H1 (cell line): ENCODE results near the gene PPARGC1A.

Experiments
- CEBPB ChIP-seq: IDR thresholded peaks from 2 replicates; pipeline ENCODE4 v1.6.1; 2012; ENCODE audit warnings: low read depth, low read length
- EP300 ChIP-seq, 2 experiments: IDR thresholded peaks; 1 replicate in 1 of 2; 2 replicates in 1 of 2; pipeline ENCODE4 v1.6.1; 2011 to 2012; ENCODE audit warnings: low read depth in 2 of 2, low read length in 2 of 2, mild to moderate bottlenecking in 2 of 2, borderline replicate concordance in 1 of 2, inconsistent platforms in 1 of 2, moderate library complexity in 1 of 2
- SP1 ChIP-seq: IDR thresholded peaks from 2 replicates; pipeline ENCODE4 v1.6.1; 2011; ENCODE audit warnings: low read depth, low read length
- TF ChIP-seq, protein P1 (sequence below), 3 experiments: IDR thresholded peaks; 1 replicate in 2 of 3; 2 replicates in 1 of 3; pipeline versions ENCODE4 v1.5.1 to v1.6.1; 2011; ENCODE audit warnings: low read length in 3 of 3, mild to moderate bottlenecking in 3 of 3, inconsistent platforms in 2 of 3, low read depth in 1 of 3, moderate library complexity in 1 of 3; ENCODE audit not compliant: insufficient read depth in 1 of 3; ENCODE audit errors: control extremely low read depth in 1 of 3

- TF ChIP-seq SP1, result no peak
- TF ChIP-seq CEBPB, result no peak
- TF ChIP-seq, protein P1, sequence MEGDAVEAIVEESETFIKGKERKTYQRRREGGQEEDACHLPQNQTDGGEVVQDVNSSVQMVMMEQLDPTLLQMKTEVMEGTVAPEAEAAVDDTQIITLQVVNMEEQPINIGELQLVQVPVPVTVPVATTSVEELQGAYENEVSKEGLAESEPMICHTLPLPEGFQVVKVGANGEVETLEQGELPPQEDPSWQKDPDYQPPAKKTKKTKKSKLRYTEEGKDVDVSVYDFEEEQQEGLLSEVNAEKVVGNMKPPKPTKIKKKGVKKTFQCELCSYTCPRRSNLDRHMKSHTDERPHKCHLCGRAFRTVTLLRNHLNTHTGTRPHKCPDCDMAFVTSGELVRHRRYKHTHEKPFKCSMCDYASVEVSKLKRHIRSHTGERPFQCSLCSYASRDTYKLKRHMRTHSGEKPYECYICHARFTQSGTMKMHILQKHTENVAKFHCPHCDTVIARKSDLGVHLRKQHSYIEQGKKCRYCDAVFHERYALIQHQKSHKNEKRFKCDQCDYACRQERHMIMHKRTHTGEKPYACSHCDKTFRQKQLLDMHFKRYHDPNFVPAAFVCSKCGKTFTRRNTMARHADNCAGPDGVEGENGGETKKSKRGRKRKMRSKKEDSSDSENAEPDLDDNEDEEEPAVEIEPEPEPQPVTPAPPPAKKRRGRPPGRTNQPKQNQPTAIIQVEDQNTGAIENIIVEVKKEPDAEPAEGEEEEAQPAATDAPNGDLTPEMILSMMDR (IDR thresholded peaks at IDR 0.05; ENCODE audit: control extremely low read depth in 1 of 3, insufficient read depth in 1 of 3, low read depth in 1 of 3, low read length in 3 of 3), result no peak
- no peak for TF ChIP-seq EP300 (IDR thresholded peaks at IDR 0.05; ENCODE audit: borderline replicate concordance in 1 of 2, low read depth in 2 of 2, low read length in 2 of 2)
These were observed 12.1 kb downstream of the PPARGC1A start for GRCh38 chr4:23877758-23878229.
